ENCODE measurements around the gene NAPB.
A peak's percentile ranks its signal among the peaks of the same experiment; 100 is the strongest.

Gene NAPB

DNA sequence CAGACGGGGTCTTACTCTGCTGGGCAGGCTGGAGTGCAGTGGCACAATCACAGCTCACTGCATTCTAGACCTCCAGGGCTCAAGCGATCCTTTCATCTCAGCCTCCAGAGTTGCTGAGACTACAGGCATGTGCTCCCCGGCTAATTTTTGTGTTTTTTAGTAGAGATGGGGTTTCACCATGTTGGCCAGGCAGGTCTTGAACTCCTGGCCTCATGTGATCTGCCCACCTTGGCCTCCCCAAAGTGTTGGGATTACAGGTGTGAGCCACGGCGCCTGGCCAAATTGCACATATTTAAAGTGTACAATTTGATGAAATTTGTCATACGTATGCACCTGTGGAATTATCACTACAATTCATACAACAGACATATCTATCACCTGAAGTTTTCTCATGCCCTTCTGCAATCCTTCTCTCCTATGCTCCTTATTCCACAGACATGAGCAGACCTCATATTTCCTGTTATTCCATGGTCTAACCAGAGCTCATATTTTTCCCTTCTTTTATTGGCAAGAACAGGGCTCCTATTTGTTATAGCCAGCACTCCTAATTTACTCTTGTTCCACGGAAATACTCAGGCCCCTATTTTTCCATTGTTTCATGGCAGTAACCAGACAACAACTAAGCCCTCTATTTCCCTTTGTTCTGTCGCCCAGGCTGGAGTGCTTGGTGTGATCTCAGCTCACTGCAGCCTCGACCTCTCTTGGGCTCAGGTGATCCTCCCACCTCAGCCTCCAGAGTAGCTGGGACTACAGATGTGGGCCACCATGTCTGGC is 16.0 kb upstream of the NAPB start:
- Histone ChIP-seq H3K9me3 (ENCODE audit: low read length) (no peaks in the 10 kb centered on the region), H3K4me1 (ENCODE audit: insufficient read depth, low read length) (peaks cover 5% of the 10 kb centered on the region), H3K27me3 (ENCODE audit: control insufficient read depth in 1 of 2, insufficient read depth in 2 of 2, low read length in 2 of 2) (no peaks in the 10 kb centered on the region), H3K27ac (ENCODE audit: low read depth, low read length) (no peak overlapping the region), H3K36me3 (ENCODE audit: insufficient read depth, low read length) (no peaks in the 10 kb centered on the region), H3K4me3 (ENCODE audit: low read depth in 1 of 2, low read length in 2 of 2) (no peak overlapping the region), H3K9ac (ENCODE audit: low read length) (no peak overlapping the region)

- Histone ChIP-seq H3K36me3 (ENCODE audit: insufficient read depth, low read length) (no peaks in the 10 kb centered on the region), H3K27ac (ENCODE audit: low read depth, low read length) (no peak overlapping the region), H3K9me3 (ENCODE audit: low read length) (no peaks in the 10 kb centered on the region), H3K9ac (ENCODE audit: low read length) (no peak overlapping the region), H3K27me3 (ENCODE audit: control insufficient read depth in 1 of 2, insufficient read depth in 2 of 2, low read length in 2 of 2) (no peaks in the 10 kb centered on the region), H3K4me3 (ENCODE audit: low read depth in 1 of 2, low read length in 2 of 2) (no peak overlapping the region), H3K4me1 (ENCODE audit: insufficient read depth, low read length) (peaks cover 5% of the 10 kb centered on the region)
Measured at GRCh38 chr20:23436681-23437080, 15.4 kb upstream of the NAPB start.

- no peak overlapping the region for H3K4me3 ChIP-seq (ENCODE audit: low read depth in 1 of 2, low read length in 2 of 2)
- no peaks in the 10 kb centered on the region for H3K27me3 ChIP-seq (ENCODE audit: control insufficient read depth in 1 of 2, insufficient read depth in 2 of 2, low read length in 2 of 2)
- no peak overlapping the region for H3K27ac ChIP-seq (ENCODE audit: low read depth, low read length)
- peaks cover 5% of the 10 kb centered on the region for H3K4me1 ChIP-seq (ENCODE audit: insufficient read depth, low read length)
- H3K9ac ChIP-seq (ENCODE audit: low read length), result no peak overlapping the region
- H3K9me3 ChIP-seq (ENCODE audit: low read length), result no peaks in the 10 kb centered on the region
- no peaks in the 10 kb centered on the region for H3K36me3 ChIP-seq (ENCODE audit: insufficient read depth, low read length)
Measured at GRCh38 chr20:23435626-23436539, 14.6 kb upstream of the NAPB start.

DNA sequence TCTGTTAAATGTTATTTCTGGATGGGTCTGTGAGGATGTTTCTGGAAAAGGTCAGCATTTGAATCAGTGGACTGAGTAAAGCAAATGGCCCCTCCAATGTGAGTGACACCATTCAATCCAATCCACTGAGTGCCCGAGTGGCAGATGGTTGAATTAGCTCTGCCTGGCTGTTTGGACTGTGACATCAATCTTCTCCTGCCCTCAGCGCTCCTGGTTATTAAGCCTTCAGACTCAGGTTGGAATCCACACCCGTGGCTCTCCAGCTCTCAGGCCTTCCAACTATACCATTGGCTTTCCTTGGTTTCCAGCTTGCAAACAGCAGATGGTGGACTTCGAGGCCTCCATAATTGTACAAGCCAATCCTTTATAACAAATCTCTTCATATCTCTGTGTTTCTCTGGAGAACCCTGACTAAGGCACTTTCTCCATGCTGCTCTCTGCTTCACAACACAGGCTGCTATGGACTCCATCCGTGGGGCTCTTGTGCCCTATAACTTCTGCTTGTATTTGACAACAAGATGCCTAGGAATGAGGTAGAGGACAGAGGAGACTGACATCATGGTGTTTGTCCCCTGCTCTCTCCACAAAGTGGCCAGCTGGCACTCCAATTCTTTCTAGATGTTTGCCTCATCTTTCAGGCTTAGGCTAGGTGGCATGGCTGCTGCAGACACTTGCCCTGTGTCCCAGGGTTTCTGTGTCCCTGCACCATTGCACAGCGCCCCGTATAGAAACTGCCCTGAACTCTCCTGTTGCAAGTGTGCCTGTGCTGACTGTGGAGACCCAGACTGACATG is 13.4 kb upstream of the NAPB start:
- no peaks in the 10 kb centered on the region for H3K9me3 ChIP-seq (ENCODE audit: low read length)
- peaks cover 5% of the 10 kb centered on the region for H3K4me1 ChIP-seq (ENCODE audit: insufficient read depth, low read length)
- no peaks in the 10 kb centered on the region for H3K27me3 ChIP-seq (ENCODE audit: control insufficient read depth in 1 of 2, insufficient read depth in 2 of 2, low read length in 2 of 2)
- no peaks in the 10 kb centered on the region for H3K36me3 ChIP-seq (ENCODE audit: insufficient read depth, low read length)
- H3K9ac ChIP-seq (ENCODE audit: low read length), result no peak overlapping the region
- no peak overlapping the region for H3K27ac ChIP-seq (ENCODE audit: low read depth, low read length)
- no peak overlapping the region for H3K4me3 ChIP-seq (ENCODE audit: low read depth in 1 of 2, low read length in 2 of 2)

DNA sequence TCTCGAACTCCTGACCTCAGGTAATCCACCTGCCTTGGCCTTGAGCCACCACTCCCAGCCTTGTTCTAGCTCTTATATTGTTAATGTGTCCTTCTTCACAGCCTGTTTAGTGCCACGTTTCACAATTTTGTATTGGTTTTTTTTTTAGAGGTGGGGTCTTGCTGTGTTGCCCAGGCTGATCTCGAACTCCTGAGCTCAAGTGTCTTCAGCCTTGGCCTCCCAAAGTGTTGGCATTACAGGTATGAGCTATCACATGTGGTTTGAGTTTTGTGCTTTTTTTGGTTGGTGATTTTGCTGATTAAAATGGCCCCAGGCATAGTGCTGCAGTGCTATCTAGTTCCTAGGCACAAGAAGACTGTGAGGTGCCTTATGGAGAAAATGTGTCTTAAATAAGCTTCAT is 12.3 kb upstream of the NAPB start:
- Histone ChIP-seq H3K36me3 (ENCODE audit: insufficient read depth, low read length) (no peaks in the 10 kb centered on the region), H3K4me3 (ENCODE audit: low read depth in 1 of 2, low read length in 2 of 2) (no peak overlapping the region), H3K27ac (ENCODE audit: low read depth, low read length) (no peak overlapping the region), H3K9ac (ENCODE audit: low read length) (no peak overlapping the region), H3K4me1 (ENCODE audit: insufficient read depth, low read length) (peaks cover 5% of the 10 kb centered on the region), H3K27me3 (ENCODE audit: control insufficient read depth in 1 of 2, insufficient read depth in 2 of 2, low read length in 2 of 2) (no peaks in the 10 kb centered on the region), H3K9me3 (ENCODE audit: low read length) (no peaks in the 10 kb centered on the region)

DNA sequence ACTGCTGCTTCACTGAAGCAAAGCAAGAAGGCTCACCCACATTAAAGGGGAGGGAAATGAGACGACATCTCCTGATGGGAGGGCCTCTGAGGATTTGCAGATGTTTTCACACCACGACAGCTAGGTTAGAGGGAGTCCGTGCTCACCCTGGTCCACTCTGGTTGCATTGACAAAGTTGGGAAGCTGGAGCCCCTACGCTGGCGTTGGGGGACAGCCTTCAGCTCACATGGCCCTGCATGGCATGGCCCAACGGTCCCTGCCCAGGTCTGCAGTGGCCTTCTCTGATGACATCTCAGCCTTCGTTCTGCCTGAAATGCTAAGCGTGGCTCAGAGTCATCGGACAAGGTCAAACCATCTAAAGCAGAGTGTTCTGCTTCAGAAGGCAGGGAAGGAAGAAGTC is 3.8 kb upstream of the NAPB start:
- Histone ChIP-seq H3K4me3 (ENCODE audit: low read depth in 1 of 2, low read length in 2 of 2) (no peak overlapping the region), H3K9ac (ENCODE audit: low read length) (no peak overlapping the region), H3K27ac (ENCODE audit: low read depth, low read length) (no peak overlapping the region)

DNA sequence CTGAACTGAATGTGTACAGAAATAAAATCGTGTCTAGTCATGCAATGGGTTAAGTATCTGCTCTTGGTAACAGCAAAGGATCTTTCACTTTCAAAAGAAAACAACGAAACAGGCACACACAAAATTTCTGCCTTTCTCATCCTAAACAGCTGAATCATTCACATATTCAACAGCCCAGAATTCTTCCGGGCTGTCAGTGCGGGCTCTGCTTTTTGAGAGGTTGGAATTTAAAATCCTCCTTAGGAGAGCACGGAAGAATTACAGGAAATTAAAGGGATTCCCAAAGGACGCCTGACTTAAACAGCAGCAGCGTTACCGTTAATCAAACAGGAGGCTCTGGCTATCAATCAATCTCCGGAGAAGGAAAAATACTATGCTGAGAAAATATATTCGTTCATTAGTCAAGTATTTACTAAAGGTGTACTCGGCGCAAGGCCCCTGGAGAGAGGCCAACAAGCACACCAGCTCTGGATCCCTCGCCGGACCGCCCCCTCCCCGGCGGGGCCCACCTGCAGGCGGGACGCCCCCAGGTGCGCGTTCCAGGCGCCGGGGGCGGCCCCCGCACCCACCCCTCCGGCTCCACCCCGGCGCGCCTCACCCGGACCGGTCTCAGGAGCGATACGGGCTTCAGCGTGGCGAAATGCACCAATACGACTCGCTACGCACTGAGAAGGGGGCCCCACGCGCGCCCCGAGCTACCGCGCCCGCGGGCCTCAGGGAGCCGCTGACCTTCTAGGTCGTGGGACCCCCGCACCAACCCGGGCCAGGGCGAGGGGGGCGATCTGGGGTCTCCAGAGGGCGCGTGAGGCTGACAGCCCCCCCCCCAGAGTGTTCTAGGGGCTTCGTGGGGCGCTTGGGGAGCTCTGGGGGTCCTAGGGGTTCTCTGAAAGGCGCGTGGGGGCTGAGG is 1.0 kb downstream of the NAPB start:
- no peaks in the 10 kb centered on the region for H3K9me3 ChIP-seq (ENCODE audit: low read length)
- peaks cover 19% of the 10 kb centered on the region for H3K4me1 ChIP-seq (ENCODE audit: insufficient read depth, low read length)
- H3K36me3 ChIP-seq (ENCODE audit: insufficient read depth, low read length), result no peaks in the 10 kb centered on the region
- peak overlapping the region; percentile 61 for H3K9ac ChIP-seq (ENCODE audit: low read length)
- H3K4me3 ChIP-seq (ENCODE audit: low read depth in 1 of 2, low read length in 2 of 2), result peak overlapping the region; percentile 79 to 93
- no peaks in the 10 kb centered on the region for H3K27me3 ChIP-seq (ENCODE audit: control insufficient read depth in 1 of 2, insufficient read depth in 2 of 2, low read length in 2 of 2)
- peak overlapping the region; percentile 88 for H3K27ac ChIP-seq (ENCODE audit: low read depth, low read length)

More for the DNA sequence above, 3.8 kb upstream of the NAPB start:
- no peaks in the 10 kb centered on the region for H3K36me3 ChIP-seq (ENCODE audit: insufficient read depth, low read length)
- no peaks in the 10 kb centered on the region for H3K9me3 ChIP-seq (ENCODE audit: low read length)
- no peaks in the 10 kb centered on the region for H3K27me3 ChIP-seq (ENCODE audit: control insufficient read depth in 1 of 2, insufficient read depth in 2 of 2, low read length in 2 of 2)
- H3K4me1 ChIP-seq (ENCODE audit: insufficient read depth, low read length), result peaks cover 5% of the 10 kb centered on the region

GRCh38 chr20:23419657-23419994 is 1.7 kb downstream of the NAPB start:
- peak overlapping the region; percentile 88 for H3K27ac ChIP-seq (ENCODE audit: low read depth, low read length)
- peak overlapping the region; percentile 61 for H3K9ac ChIP-seq (ENCODE audit: low read length)
- H3K27me3 ChIP-seq (ENCODE audit: control insufficient read depth in 1 of 2, insufficient read depth in 2 of 2, low read length in 2 of 2), result no peaks in the 10 kb centered on the region
- peak overlapping the region in 1 of 2 donors; percentile 79 for H3K4me3 ChIP-seq (ENCODE audit: low read depth in 1 of 2, low read length in 2 of 2)
- H3K9me3 ChIP-seq (ENCODE audit: low read length), result no peaks in the 10 kb centered on the region
- H3K4me1 ChIP-seq (ENCODE audit: insufficient read depth, low read length), result peaks cover 19% of the 10 kb centered on the region
- H3K36me3 ChIP-seq (ENCODE audit: insufficient read depth, low read length), result no peaks in the 10 kb centered on the region

- H3K36me3 ChIP-seq (ENCODE audit: insufficient read depth, low read length), result no peaks in the 10 kb centered on the region
- H3K9me3 ChIP-seq (ENCODE audit: low read length), result no peaks in the 10 kb centered on the region
- peaks cover 19% of the 10 kb centered on the region for H3K4me1 ChIP-seq (ENCODE audit: insufficient read depth, low read length)
- no peaks in the 10 kb centered on the region for H3K27me3 ChIP-seq (ENCODE audit: control insufficient read depth in 1 of 2, insufficient read depth in 2 of 2, low read length in 2 of 2)
- H3K9ac ChIP-seq (ENCODE audit: low read length), result no peak overlapping the region
- H3K4me3 ChIP-seq (ENCODE audit: low read depth in 1 of 2, low read length in 2 of 2), result no peak overlapping the region
- no peak overlapping the region for H3K27ac ChIP-seq (ENCODE audit: low read depth, low read length)
Measured at GRCh38 chr20:23417861-23418260, 3.4 kb downstream of the NAPB start.

DNA sequence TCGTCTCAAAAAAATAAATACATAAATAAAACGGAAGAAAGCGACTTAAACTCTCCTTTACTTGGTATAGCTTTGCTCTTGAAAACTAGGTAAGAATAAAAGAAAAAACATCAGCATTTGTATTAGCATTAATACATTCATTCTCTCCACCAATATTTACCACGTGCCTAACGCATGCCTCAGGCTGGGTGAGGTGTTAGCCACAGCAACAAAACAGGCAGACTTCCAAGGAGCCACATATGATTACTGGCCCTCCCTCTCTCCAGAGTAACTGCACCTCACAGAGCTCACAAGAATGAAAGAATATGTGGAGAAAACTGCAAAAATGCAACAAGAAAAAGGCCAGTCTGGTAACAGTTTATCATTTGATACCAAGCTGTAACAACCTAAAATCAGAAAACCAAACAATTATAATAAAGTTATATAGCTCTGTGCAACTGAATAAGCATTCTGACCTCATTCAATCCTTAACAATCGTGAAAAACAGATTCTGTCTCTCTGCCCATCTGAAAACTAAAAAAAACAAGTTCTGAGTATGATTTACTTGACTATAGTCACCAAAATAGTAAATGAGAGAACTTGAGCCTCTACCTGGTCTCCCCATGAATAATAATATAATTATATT is 5.2 kb downstream of the NAPB start:
- peaks cover 23% of the 10 kb centered on the region for H3K4me1 ChIP-seq (ENCODE audit: insufficient read depth, low read length)
- no peaks in the 10 kb centered on the region for H3K27me3 ChIP-seq (ENCODE audit: control insufficient read depth in 1 of 2, insufficient read depth in 2 of 2, low read length in 2 of 2)
- no peaks in the 10 kb centered on the region for H3K36me3 ChIP-seq (ENCODE audit: insufficient read depth, low read length)
- no peak overlapping the region for H3K4me3 ChIP-seq (ENCODE audit: low read depth in 1 of 2, low read length in 2 of 2)
- H3K9me3 ChIP-seq (ENCODE audit: low read length), result no peaks in the 10 kb centered on the region
- no peak overlapping the region for H3K9ac ChIP-seq (ENCODE audit: low read length)
- H3K27ac ChIP-seq (ENCODE audit: low read depth, low read length), result no peak overlapping the region

Data from muscle layer of colon (tissue), 2 donors.